Dendritic cell treated with granulocyte-macrophage colony-stimulating factor and Interleukin-4, amounts not matched to agents 40 ng/mL and 50 ng/mL, for 4 days (primary cell): ENCODE measurements around the gene PDHB.

Source experiments
- H3K27ac Mint-ChIP-seq: one replicate; pipeline ENCODE4 v1.8.0; 2022; ENCODE audit warnings: mild to moderate bottlenecking, mixed read lengths
- H3K27me3 Mint-ChIP-seq: one replicate; pipeline ENCODE4 v1.8.0; 2022; ENCODE audit warnings: mild to moderate bottlenecking, mixed read lengths
- H3K36me3 Mint-ChIP-seq: one replicate; pipeline ENCODE4 v1.8.0; 2022; ENCODE audit warnings: low read depth, mixed read lengths
- H3K4me1 Mint-ChIP-seq: one replicate; pipeline ENCODE4 v1.8.0; 2022; ENCODE audit warnings: low read depth, mixed read lengths
- H3K4me3 Mint-ChIP-seq: one replicate; pipeline ENCODE4 v1.8.0; 2022; ENCODE audit warnings: mild to moderate bottlenecking, moderate library complexity, mixed read lengths
- H3K9me3 Mint-ChIP-seq: one replicate; pipeline ENCODE4 v1.8.0; 2022; ENCODE audit warnings: mixed read lengths
- intact Hi-C: fragments of 100-400 bp; cut with micrococcal nuclease; formaldehyde crosslinking; loops from one replicate; pipeline ENCODE4 v1.15.0; 2022

Gene PDHB

GRCh38 chr3:58404396-58404795 lies 29.2 kb downstream of the PDHB start:
- Mint-ChIP-seq H3K27me3 (no peaks in the 10 kb centered on the region), H3K36me3 (peaks cover 96% of the 10 kb centered on the region), H3K4me3 (no peak overlapping the region), H3K4me1 (peaks cover 15% of the 10 kb centered on the region), H3K27ac (no peak overlapping the region), H3K9me3 (no peaks in the 10 kb centered on the region)
- intact Hi-C loops = no loop called here

GRCh38 chr3:58403513-58404109 lies 30.0 kb downstream of the PDHB start:
- Mint-ChIP-seq H3K27ac (no peak overlapping the region), H3K36me3 (peaks cover 96% of the 10 kb centered on the region), H3K4me3 (no peak overlapping the region), H3K4me1 (peaks cover 7% of the 10 kb centered on the region), H3K9me3 (no peaks in the 10 kb centered on the region), H3K27me3 (no peaks in the 10 kb centered on the region)
- intact Hi-C loops = no loop called here

DNA sequence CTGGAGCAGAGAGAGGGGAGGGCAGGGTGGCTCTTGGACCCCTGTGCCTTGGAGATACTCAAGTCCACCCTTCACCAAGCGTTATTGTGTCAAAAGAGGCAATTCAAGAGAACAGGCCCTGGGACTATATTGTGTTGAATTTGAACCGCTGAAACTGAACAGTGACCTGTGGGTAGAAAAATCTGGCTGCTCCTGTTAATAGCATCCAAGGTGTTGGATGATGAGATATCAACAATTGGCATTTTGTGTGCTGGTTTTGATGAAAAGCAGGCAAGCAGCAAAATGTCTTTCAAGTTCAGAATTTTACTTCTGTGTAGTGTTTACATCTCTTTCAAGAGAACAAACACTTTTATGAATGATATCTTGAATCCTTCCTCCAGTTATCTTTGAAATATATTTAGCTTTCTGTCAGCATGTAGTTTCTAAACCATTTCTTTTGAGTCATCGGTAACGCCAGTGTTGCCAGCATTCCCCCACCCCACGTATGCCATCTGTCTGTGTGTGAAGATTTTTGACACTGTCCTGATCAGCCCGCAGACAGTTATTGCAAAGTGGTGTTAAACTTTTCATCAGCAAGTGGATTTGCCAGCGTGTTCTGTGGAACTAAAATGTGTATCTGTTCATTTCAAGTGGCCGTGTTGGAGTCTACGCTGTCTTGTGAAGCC lies 34.8 kb downstream of the PDHB start:
- no peaks in the 10 kb centered on the region for H3K9me3 Mint-ChIP-seq
- intact Hi-C loops = no loop called here
- no peaks in the 10 kb centered on the region for H3K4me1 Mint-ChIP-seq
- H3K4me3 Mint-ChIP-seq = no peak overlapping the region
- no peaks in the 10 kb centered on the region for H3K27me3 Mint-ChIP-seq
- H3K27ac Mint-ChIP-seq = no peak overlapping the region
- peaks cover 100% of the 10 kb centered on the region for H3K36me3 Mint-ChIP-seq

DNA sequence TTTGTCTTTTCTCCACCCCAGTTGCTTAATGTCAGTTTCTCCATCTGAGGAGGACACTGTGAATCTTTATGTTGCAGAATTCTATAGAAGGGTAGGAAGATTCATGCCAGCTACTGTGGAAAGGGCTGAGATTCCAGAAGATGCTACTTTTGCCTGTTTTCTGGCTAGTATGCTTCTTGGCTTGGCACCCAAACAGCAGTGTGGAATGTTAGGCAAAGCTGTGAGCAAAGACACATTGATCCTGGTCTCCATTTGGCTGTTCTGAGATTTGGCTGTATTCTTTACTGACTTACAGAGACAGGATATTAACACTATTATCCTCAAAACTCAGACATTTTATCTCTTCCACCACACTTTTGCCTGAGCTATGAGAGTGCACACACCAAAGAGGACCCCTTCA lies 39.3 kb downstream of the PDHB start:
- H3K9me3 Mint-ChIP-seq = no peaks in the 10 kb centered on the region
- intact Hi-C loops = no loop called here
- H3K36me3 Mint-ChIP-seq = peaks cover 89% of the 10 kb centered on the region
- no peak overlapping the region for H3K27ac Mint-ChIP-seq
- no peaks in the 10 kb centered on the region for H3K27me3 Mint-ChIP-seq
- no peaks in the 10 kb centered on the region for H3K4me1 Mint-ChIP-seq
- H3K4me3 Mint-ChIP-seq = no peak overlapping the region

- peaks cover 10% of the 10 kb centered on the region for H3K4me1 Mint-ChIP-seq
Measured at GRCh38 chr3:58392181-58392580, 41.5 kb downstream of the PDHB start.

DNA sequence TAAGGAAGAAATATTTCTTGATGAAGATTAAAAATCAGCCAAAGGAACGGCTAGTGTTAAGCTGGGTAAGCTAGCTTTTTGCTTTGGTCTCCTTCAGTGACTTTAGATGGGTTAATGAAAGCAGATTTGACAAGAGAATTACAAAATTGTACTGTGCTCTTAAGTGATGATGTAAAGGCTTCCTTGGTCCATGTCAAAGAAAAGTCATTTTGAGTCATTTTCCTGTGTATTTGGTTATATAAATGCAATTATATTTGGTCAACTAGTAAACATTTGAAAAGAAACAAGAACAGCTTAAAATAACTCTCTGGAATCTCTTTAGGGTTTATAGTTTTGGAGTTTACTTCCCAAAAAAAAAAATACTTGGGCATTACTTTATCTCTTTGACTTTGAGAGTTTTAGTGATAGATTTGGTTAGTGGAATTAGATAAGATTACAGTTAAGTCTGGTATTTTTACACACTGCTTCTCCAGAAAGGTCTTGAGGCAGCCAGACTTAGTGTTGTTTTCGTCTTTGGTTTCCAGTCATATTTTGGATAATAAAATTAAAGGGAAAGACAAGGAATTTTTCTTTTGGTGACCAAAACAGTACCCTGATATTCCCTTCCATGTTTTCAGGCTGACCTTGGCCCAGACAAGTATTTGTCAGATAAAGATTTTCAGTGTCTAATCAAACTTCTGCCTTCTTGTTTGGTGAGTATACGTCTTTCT lies 42.3 kb downstream of the PDHB start:
- Mint-ChIP-seq H3K4me1 (peaks cover 17% of the 10 kb centered on the region), H3K36me3 (peaks cover 75% of the 10 kb centered on the region), H3K9me3 (no peaks in the 10 kb centered on the region), H3K4me3 (no peak overlapping the region), H3K27ac (no peak overlapping the region), H3K27me3 (no peaks in the 10 kb centered on the region)
- intact Hi-C loops = no loop called here

More at GRCh38 chr3:58392181-58392580, 41.5 kb downstream of the PDHB start:
- H3K27me3 Mint-ChIP-seq = no peaks in the 10 kb centered on the region
- H3K27ac Mint-ChIP-seq = no peak overlapping the region
- H3K9me3 Mint-ChIP-seq = no peaks in the 10 kb centered on the region
- intact Hi-C loops = no loop called here
- peaks cover 75% of the 10 kb centered on the region for H3K36me3 Mint-ChIP-seq
- no peak overlapping the region for H3K4me3 Mint-ChIP-seq

GRCh38 chr3:58388550-58389091 lies 45.0 kb downstream of the PDHB start:
- peaks cover 76% of the 10 kb centered on the region for H3K36me3 Mint-ChIP-seq
- no peaks in the 10 kb centered on the region for H3K27me3 Mint-ChIP-seq
- H3K9me3 Mint-ChIP-seq = no peaks in the 10 kb centered on the region
- peak overlapping the region; percentile 63 for H3K27ac Mint-ChIP-seq
- peaks cover 25% of the 10 kb centered on the region for H3K4me1 Mint-ChIP-seq
- intact Hi-C loops = loop anchor here (5.0 kb wide), 1 partner anchor 36 kb away; no protein-coding TSS in a partner anchor
- H3K4me3 Mint-ChIP-seq = no peak overlapping the region

DNA sequence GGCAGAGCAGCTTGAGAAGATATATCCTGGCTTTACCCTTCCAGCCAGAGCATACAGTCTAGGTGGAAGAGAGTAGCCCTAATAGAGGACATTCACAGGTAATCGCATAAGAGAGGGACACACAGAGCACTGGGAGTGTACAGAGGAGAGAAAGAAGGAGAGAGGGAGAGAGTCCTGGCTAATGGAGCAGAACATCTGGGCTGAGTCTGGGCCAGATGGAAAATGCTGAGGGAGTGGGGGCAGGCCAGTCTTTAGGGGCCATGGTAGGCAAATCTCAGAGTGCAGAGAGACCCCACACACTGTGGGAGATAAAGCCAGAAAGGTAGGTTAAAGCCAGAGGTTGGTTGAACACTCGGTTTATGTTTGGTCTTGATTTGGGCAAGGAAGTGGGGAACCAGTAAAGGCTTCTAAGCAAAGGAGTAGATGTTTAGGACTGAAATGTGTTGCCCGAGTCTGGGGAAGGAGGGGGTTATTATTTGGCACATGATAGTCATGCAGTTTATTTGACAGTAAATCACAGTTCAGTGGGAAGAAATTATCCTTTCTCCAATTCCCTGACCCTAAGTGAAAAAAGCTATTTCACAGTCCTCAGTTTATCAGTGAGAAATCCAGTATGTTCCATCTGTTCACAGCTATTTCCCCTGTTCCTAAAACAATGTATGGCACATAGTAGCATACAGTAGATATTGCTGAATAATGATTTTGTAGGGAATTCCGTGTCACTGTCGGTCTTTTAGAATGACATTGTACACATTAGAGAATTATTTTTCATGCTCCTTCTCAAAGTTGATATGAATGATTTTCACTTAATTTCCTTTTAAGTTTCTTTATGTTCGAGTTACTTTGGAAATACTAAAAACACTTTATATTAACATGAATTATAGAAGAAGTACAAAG lies 45.7 kb downstream of the PDHB start:
- Mint-ChIP-seq H3K27ac (peak overlapping the region; percentile 69), H3K27me3 (no peaks in the 10 kb centered on the region), H3K4me3 (no peak overlapping the region), H3K36me3 (peaks cover 78% of the 10 kb centered on the region), H3K9me3 (no peaks in the 10 kb centered on the region), H3K4me1 (peaks cover 25% of the 10 kb centered on the region)
- intact Hi-C loops = loop anchor here (5.0 kb wide), 1 partner anchor 36 kb away; no protein-coding TSS in a partner anchor

DNA sequence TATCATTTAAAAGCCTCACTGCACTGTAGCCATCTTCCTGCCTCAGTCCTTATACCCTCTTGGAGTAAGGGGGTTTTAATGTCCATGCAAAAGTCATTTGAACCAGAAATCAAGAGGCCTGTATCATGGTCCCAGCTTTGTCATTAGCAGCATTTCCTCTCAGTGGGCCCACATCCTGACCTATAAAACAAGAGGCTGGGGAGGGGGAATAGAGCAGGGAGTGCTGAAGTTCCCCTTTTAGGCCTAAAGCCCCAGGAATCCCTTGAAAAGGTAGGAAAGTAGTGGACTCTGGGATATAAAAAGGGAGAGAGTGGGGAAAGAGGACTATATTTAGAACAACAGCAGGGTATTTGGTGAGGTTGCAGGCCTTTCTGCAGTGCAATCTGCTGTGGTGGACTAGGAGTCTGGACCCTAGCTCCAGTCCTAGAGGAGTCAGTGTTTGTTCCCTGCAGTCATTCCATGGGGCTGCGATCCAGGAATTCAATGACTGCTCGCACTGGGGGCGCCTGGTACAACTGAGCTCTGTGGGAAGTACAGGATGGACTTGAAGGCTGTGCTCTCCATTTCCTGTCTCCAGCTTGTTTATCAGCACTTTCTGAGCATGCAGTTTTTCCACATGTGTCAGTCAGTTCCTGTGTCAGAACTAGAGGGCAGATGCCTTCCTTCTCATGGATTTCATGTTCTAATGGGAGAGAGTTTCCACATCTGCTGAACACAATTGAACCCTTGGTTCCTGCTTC lies 46.8 kb downstream of the PDHB start:
- peak overlapping the region; percentile 69 for H3K27ac Mint-ChIP-seq
- H3K27me3 Mint-ChIP-seq = no peaks in the 10 kb centered on the region
- no peaks in the 10 kb centered on the region for H3K9me3 Mint-ChIP-seq
- no peak overlapping the region for H3K4me3 Mint-ChIP-seq
- H3K36me3 Mint-ChIP-seq = peaks cover 74% of the 10 kb centered on the region
- intact Hi-C loops = loop anchor here (5.0 kb wide), 1 partner anchor 34 kb away; no protein-coding TSS in a partner anchor
- H3K4me1 Mint-ChIP-seq = peaks cover 25% of the 10 kb centered on the region

GRCh38 chr3:58384381-58385090 lies 49.1 kb downstream of the PDHB start:
- H3K27me3 Mint-ChIP-seq = no peaks in the 10 kb centered on the region
- H3K27ac Mint-ChIP-seq = no peak overlapping the region
- intact Hi-C loops = loop anchor here (5.0 kb wide), 1 partner anchor 32 kb away; no protein-coding TSS in a partner anchor
- H3K36me3 Mint-ChIP-seq = peaks cover 80% of the 10 kb centered on the region
- H3K9me3 Mint-ChIP-seq = no peaks in the 10 kb centered on the region
- H3K4me3 Mint-ChIP-seq = no peak overlapping the region
- peaks cover 31% of the 10 kb centered on the region for H3K4me1 Mint-ChIP-seq

GRCh38 chr3:58383904-58384303 lies 49.7 kb downstream of the PDHB start:
- H3K27me3 Mint-ChIP-seq = no peaks in the 10 kb centered on the region
- H3K9me3 Mint-ChIP-seq = no peaks in the 10 kb centered on the region
- H3K4me3 Mint-ChIP-seq = no peak overlapping the region
- intact Hi-C loops = no loop called here
- peaks cover 86% of the 10 kb centered on the region for H3K36me3 Mint-ChIP-seq
- no peak overlapping the region for H3K27ac Mint-ChIP-seq
- peaks cover 37% of the 10 kb centered on the region for H3K4me1 Mint-ChIP-seq

- H3K36me3 Mint-ChIP-seq = peaks cover 90% of the 10 kb centered on the region
- H3K27ac Mint-ChIP-seq = no peak overlapping the region
- no peak overlapping the region for H3K4me3 Mint-ChIP-seq
- H3K9me3 Mint-ChIP-seq = no peaks in the 10 kb centered on the region
- H3K27me3 Mint-ChIP-seq = no peaks in the 10 kb centered on the region
- peaks cover 39% of the 10 kb centered on the region for H3K4me1 Mint-ChIP-seq
- intact Hi-C loops = no loop called here
Measured at GRCh38 chr3:58383476-58383875, 50.2 kb downstream of the PDHB start.
